ENCODE measurements around the gene RSPH9.

Gene RSPH9

DNA sequence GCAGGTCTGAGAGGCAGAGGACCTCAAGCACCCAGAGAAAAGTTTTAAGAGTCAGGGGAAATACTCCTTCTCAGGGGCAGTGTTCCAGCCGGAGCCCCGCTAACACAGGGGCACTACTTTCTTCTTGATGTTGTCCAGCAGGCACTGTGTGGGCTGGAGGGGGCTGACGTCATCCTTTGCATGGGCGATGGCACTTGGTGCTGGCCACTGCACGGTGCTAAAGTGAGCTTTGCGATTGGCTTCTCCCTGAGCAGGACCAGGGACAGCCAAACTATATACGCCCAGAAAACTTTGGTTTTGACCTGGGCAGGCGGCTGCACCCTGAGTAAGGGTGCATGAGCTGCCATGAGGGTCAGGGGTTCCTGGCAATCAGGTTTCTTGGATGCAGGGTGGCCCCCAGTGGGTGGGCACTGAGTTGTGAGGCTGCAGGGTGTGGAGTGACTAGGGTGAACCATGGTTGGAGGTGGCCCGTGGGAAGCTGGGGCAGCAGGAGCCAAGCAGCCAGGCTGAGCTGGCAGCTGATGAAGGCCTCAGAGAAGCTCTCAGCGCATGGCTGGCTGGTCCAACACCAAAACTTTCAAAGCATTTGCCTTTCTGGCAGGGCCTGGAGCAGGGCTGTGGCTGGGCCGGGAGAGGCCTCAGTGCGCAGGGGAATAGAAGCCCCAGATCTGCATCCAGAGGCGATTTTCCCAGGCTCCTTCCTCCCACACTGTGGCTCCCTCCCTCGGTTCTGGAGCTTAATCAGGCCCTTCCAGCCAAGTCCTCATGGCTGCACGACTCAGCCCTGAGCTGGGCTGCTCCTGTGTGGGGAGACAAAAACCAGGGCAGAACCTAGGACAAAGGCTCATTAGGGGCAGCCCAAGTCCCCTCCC is 24.4 kb downstream of the RSPH9 start:
- TF ChIP-seq SIN3A (IDR thresholded peaks at IDR 0.05; ENCODE audit: borderline replicate concordance, insufficient read depth, low read length) (no peak), TAF1 (IDR thresholded peaks at IDR 0.05; ENCODE audit: borderline replicate concordance, insufficient read depth, low read length) (no peak), POLR2AphosphoS5 (IDR thresholded peaks at IDR 0.05; ENCODE audit: low read depth, low read length) (no peak), FOXP2 (optimal IDR thresholded peaks at IDR 0.05; ENCODE audit: borderline replicate concordance, extremely low read depth, extremely low read length, insufficient read depth) (no peak)
- TF ChIP-seq, protein P1, sequence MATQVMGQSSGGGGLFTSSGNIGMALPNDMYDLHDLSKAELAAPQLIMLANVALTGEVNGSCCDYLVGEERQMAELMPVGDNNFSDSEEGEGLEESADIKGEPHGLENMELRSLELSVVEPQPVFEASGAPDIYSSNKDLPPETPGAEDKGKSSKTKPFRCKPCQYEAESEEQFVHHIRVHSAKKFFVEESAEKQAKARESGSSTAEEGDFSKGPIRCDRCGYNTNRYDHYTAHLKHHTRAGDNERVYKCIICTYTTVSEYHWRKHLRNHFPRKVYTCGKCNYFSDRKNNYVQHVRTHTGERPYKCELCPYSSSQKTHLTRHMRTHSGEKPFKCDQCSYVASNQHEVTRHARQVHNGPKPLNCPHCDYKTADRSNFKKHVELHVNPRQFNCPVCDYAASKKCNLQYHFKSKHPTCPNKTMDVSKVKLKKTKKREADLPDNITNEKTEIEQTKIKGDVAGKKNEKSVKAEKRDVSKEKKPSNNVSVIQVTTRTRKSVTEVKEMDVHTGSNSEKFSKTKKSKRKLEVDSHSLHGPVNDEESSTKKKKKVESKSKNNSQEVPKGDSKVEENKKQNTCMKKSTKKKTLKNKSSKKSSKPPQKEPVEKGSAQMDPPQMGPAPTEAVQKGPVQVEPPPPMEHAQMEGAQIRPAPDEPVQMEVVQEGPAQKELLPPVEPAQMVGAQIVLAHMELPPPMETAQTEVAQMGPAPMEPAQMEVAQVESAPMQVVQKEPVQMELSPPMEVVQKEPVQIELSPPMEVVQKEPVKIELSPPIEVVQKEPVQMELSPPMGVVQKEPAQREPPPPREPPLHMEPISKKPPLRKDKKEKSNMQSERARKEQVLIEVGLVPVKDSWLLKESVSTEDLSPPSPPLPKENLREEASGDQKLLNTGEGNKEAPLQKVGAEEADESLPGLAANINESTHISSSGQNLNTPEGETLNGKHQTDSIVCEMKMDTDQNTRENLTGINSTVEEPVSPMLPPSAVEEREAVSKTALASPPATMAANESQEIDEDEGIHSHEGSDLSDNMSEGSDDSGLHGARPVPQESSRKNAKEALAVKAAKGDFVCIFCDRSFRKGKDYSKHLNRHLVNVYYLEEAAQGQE (IDR thresholded peaks at IDR 0.05; ENCODE audit: insufficient read depth in 1 of 2, low read depth in 2 of 2, low read length in 2 of 2): no peak

DNA sequence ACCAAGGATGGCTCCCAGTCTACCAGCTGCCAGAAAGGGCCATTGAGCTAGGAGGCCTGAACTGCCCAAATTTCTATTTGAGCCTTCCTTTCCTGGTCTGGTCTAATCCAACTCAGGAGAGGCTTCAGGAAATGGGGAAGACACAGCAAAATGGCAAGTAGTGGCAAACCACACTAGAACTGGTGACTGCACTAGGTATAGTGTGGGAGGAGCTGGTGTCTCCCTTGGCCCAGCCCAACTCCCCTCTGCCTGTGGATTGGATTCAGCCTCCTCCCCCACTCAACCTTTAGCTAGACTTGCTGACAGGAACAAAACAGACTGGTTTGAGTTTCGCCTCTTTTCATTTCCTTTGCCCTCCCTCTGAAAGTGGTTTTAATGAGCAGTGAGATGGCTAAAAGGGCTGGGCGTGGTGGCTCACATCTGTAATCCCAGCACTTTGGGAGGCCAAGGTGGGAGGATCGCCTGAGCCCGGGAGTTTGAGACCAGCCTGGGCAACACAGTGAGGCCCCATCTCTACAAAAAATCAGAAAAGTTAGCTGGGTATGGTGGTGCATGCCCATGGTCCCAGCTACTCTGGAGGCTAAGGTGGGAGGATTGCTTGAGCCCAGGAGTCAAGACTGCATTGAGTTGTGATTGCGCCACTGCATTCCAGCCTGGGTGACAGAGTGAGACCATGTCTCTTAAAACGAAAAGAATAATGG is 25.2 kb downstream of the RSPH9 start:
- TF ChIP-seq, protein P1 (IDR thresholded peaks at IDR 0.05; ENCODE audit: insufficient read depth in 1 of 2, low read depth in 2 of 2, low read length in 2 of 2): 0 out of 4 replicates have a peak, but pooled peaks of 1 of the 2 experiments have one; percentile 43
- peak; percentile 76; the same call in 1 of the 2 replicates for TF ChIP-seq TAF1 (IDR thresholded peaks at IDR 0.05; ENCODE audit: borderline replicate concordance, insufficient read depth, low read length)
- 0 out of 2 replicates have a peak, but pooled peaks have one; percentile 25 for TF ChIP-seq SIN3A (IDR thresholded peaks at IDR 0.05; ENCODE audit: borderline replicate concordance, insufficient read depth, low read length)
- TF ChIP-seq POLR2AphosphoS5 (IDR thresholded peaks at IDR 0.05; ENCODE audit: low read depth, low read length): peak; percentile 74
- no peak for TF ChIP-seq FOXP2 (optimal IDR thresholded peaks at IDR 0.05; ENCODE audit: borderline replicate concordance, extremely low read depth, extremely low read length, insufficient read depth)

DNA sequence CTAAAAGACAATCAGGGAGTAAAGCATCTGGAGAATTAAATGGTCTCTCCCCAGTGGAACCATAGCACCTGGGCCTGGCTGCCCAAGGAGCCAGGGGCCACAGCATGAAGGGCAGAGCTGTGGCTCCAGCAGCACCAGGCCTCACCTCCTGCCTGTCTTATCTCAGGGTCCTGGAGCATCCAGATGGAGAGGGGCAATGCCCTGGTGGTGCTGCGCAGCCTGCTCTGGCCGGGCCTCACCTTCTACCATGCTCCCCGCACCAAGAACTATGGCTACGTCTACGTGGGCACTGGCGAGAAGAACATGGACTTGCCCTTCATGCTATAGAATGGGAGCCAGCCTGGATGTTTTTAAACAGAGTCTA is 25.8 kb downstream of the RSPH9 start:
- TF ChIP-seq SIN3A (IDR thresholded peaks at IDR 0.05; ENCODE audit: borderline replicate concordance, insufficient read depth, low read length) (no peak), TAF1 (IDR thresholded peaks at IDR 0.05; ENCODE audit: borderline replicate concordance, insufficient read depth, low read length) (no peak), FOXP2 (optimal IDR thresholded peaks at IDR 0.05; ENCODE audit: borderline replicate concordance, extremely low read depth, extremely low read length, insufficient read depth) (no peak), POLR2AphosphoS5 (IDR thresholded peaks at IDR 0.05; ENCODE audit: low read depth, low read length) (no peak)
- TF ChIP-seq, protein P1 (IDR thresholded peaks at IDR 0.05; ENCODE audit: insufficient read depth in 1 of 2, low read depth in 2 of 2, low read length in 2 of 2): no peak

DNA sequence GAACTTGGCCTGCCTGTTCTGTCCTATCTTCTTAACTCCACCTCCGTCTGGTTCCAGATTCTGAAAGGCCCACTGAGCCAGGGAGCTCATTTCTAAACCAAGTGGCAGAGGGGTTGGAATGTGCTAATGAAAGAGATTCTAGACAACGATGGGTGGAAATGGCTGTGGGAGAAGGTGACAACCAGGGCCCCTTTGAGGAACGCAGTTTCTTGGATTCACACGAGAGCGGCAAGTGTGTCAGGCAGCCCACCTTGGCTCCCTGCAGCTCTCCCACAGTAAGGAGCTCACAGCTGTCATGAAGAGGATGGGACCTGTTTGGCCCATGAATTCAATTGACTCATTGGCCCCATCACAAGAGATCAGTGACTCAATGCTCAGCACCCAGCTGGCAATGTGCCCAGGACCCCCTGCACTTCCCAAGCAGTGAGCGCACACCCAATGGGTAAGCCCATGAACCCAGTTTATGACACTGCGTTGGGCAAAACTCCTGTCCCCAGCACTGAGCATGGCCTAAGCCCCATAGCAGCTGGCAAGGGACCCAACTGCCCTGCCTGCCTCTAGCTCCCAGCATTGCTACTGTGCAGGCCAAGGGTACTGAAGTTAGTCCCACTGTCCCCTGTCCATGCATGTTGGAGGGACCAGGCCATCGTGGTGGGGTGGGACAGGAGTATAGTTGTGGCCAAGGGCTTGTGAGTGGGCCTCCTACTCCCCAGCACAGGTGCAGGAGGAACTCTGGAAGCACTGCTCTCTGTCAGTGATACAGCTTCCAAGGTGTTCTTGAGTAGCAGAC is 26.4 kb downstream of the RSPH9 start:
- TF ChIP-seq TAF1 (IDR thresholded peaks at IDR 0.05; ENCODE audit: borderline replicate concordance, insufficient read depth, low read length) (no peak), POLR2AphosphoS5 (IDR thresholded peaks at IDR 0.05; ENCODE audit: low read depth, low read length) (no peak), SIN3A (IDR thresholded peaks at IDR 0.05; ENCODE audit: borderline replicate concordance, insufficient read depth, low read length) (no peak), FOXP2 (optimal IDR thresholded peaks at IDR 0.05; ENCODE audit: borderline replicate concordance, extremely low read depth, extremely low read length, insufficient read depth) (no peak)
- TF ChIP-seq, protein P1 (IDR thresholded peaks at IDR 0.05; ENCODE audit: insufficient read depth in 1 of 2, low read depth in 2 of 2, low read length in 2 of 2): no peak
